Keratinocyte (primary cell): ENCODE results near the gene RENBP.

ENCODE experiments used
- EZH2 ChIP-seq: IDR thresholded peaks from one replicate; pipeline ENCODE4 v1.6.1; 2012; ENCODE audit warnings: inconsistent platforms, mild to moderate bottlenecking, low read length, moderate library complexity
- TF ChIP-seq, protein P1 (sequence below), 3 experiments: IDR thresholded peaks in 1 of 3; conservative IDR thresholded peaks in 1 of 3; optimal IDR thresholded peaks in 1 of 3; 2 replicates in 2 of 3; 3 replicates in 1 of 3; pipeline versions ENCODE3 to v1.5.1; 2011; ENCODE audit warnings: low read length in 3 of 3, mild to moderate bottlenecking in 3 of 3, moderate library complexity in 2 of 3, control low read depth in 1 of 3, inconsistent platforms in 1 of 3; ENCODE audit not compliant: insufficient read depth in 2 of 3; ENCODE audit errors: extremely low read depth in 1 of 3

DNA sequence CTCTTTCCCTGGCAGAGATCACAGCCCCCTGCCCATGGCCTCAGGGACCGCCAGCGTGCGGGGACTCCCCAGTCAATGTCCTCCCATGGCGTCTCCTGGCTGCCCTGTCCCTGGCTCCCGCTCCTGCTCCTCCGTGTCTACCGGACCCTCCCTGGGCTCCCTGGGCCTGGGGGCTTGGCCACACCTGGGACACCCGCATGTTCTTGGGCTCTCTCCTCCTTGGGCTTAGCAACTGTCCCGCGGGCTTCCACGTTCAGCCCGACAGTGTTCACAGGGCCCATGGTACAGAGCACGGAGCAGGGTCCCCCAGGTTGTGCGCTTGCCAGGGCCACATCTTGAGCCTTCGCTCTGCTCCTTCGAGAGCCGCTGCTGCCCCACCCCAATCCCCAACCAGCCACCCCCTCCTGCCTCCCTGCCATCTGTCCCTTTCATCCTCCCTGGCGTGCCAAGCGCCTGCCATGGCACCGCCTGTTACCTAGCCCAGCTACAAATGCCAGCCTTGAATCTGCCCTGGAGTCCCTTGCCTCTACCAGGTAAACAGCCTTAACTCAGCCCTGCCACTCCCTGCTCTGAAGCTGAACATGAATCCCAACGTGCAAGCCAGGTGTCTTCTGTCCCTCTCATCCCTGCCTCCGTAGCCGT, 36.1 kb downstream of the RENBP start:
- TF ChIP-seq, protein P1, sequence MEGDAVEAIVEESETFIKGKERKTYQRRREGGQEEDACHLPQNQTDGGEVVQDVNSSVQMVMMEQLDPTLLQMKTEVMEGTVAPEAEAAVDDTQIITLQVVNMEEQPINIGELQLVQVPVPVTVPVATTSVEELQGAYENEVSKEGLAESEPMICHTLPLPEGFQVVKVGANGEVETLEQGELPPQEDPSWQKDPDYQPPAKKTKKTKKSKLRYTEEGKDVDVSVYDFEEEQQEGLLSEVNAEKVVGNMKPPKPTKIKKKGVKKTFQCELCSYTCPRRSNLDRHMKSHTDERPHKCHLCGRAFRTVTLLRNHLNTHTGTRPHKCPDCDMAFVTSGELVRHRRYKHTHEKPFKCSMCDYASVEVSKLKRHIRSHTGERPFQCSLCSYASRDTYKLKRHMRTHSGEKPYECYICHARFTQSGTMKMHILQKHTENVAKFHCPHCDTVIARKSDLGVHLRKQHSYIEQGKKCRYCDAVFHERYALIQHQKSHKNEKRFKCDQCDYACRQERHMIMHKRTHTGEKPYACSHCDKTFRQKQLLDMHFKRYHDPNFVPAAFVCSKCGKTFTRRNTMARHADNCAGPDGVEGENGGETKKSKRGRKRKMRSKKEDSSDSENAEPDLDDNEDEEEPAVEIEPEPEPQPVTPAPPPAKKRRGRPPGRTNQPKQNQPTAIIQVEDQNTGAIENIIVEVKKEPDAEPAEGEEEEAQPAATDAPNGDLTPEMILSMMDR (optimal IDR thresholded peaks at IDR 0.05 in 1 of 3, IDR thresholded peaks at IDR 0.05 in 1 of 3, conservative IDR thresholded peaks at IDR 0.05 in 1 of 3; ENCODE audit: extremely low read depth in 1 of 3, insufficient read depth in 2 of 3, low read length in 3 of 3) = no peak
- no peak for TF ChIP-seq EZH2
